Type B pancreatic cell (in vitro differentiated cells): ENCODE results near the gene NR3C1. TPM values are rescaled to one million over a fixed set of nuclear protein-coding genes. Genes with fewer than 3 reads are reported as not detected.

ENCODE experiments used
- DNase-seq: peaks from one replicate; pipeline ENCODE4 v3.0.0; 2021; ENCODE audit warnings: mixed read lengths; ENCODE audit not compliant: unreplicated experiment; ENCODE audit errors: extremely low spot score
- H3K27ac Mint-ChIP-seq: 2 replicates; pipeline ENCODE4 v1.8.0; 2021; ENCODE audit warnings: mild to moderate bottlenecking, mixed read lengths
- H3K27me3 Mint-ChIP-seq: 2 replicates; pipeline ENCODE4 v1.8.0; 2021; ENCODE audit warnings: mixed read lengths
- H3K36me3 Mint-ChIP-seq: 2 replicates; pipeline ENCODE4 v1.8.0; 2021; ENCODE audit warnings: mixed read lengths
- H3K4me1 Mint-ChIP-seq: one replicate; pipeline ENCODE4 v1.8.0; 2021; ENCODE audit warnings: mixed read lengths; ENCODE audit not compliant: unreplicated experiment
- H3K4me3 Mint-ChIP-seq: 2 replicates; pipeline ENCODE4 v1.8.0; 2021; ENCODE audit warnings: mild to moderate bottlenecking, mixed read lengths
- H3K9me3 Mint-ChIP-seq: 2 replicates; pipeline ENCODE4 v1.8.0; 2021; ENCODE audit warnings: mixed read lengths
- CTCF ChIP-seq: fragments of 200-600 bp; sonication (generic); conservative IDR thresholded peaks from 2 replicates; pipeline ENCODE4 v1.5.0; 2021; ENCODE audit warnings: antibody characterized with exemption, mild to moderate bottlenecking
- long read RNA-seq: library from polyadenylated mRNA; unstranded; transcript quantifications from one replicate; pipeline ENCODE4 v2.0.0, GENCODE V29; 2020
- total RNA-seq: library from RNA; stranded (reverse); gene quantifications from 2 replicates; pipeline ENCODE4 v1.2.1, GENCODE V29; 2021; ENCODE audit warnings: low replicate concordance

NR3C1 gene
- total RNA-seq, result 43.0 and 94.0 TPM in 2 replicates
- long read RNA-seq, full-length matches to known transcripts, result 14 of 87 reads
- long read RNA-seq, partial matches to known transcripts, result 64 of 87 reads
- long read RNA-seq, other reads (novel, unspliced or antisense), result 9 of 87 reads

DNA sequence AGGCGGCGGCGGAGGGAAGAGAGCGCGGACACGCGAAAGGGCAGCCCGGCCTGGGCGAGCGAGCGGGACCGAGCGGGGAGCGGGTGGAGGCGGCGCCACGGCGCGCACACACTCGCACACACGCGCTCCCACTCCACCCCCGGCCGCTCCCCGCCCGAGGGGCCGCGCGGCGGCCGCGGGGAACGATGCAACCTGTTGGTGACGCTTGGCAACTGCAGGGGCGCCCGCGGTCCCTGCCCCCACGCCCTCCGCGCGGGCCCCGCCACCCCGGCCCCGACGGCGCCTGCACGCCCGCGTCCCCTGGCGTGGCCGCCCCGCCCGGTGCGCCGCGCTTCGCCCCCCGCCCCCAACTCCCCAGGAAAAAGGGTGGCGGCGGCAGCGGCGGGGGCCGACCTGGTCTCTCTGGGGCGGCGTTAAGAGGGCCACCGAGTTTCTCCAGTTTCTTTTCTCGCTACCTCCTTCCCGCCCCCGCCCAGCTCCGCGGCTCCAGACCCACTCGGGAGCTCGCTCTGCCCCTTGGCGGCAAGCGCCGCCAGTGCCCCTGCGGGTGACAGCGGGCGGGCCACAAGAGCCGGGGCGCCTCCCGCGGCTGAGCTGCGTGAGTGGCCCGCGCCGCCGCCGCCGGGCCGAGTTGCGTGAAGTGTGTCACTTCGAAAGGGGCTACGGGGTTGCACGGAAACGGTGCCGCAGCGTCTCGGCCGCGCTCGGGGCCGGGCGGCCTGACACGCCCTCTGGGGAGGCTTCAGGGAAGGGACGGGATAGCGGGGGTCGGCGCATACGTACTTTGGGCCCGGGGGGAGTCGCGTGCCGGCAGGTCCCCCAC lies at the start of gene NR3C1:
Gene NR3C1, minus strand, starts transcription at position 94 of the 823 bp plus-strand sequence. CDS start 2,847 bp downstream, outside the sequence.
- peaks cover 28% of the 10 kb centered on the region for H3K36me3 Mint-ChIP-seq
- H3K4me1 Mint-ChIP-seq, result peaks cover 30% of the 10 kb centered on the region
- peak within 1 kb of the TSS; percentile 99 for H3K27ac Mint-ChIP-seq
- peak; percentile 73 for TF ChIP-seq CTCF
- H3K27me3 Mint-ChIP-seq, result peaks cover 28% of the 10 kb centered on the region
- H3K9me3 Mint-ChIP-seq, result peaks cover 6% of the 10 kb centered on the region
- H3K4me3 Mint-ChIP-seq, result peak within 1 kb of the TSS; percentile 99
- peak; percentile 83 for DNase-seq

DNA sequence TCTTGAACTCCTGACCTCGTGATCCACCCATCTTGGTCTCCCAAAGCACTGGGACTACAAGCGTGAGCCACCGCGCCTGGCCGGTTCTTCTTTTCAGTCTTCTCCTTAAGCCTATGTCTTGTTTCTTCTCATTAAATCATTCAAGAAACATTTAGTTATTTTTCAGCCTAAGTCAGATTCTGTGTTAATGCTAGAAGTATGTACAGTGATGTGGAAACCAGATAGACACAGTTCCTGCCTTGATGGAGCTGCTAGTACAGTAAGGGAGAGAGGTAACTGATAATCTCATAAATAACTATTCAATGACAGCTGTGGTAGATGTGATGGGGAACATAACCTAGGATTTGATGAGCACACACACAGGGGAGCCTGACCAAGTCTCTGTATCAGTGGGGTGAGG lies 46.3 kb upstream of the NR3C1 start:
- TF ChIP-seq CTCF, result no peak
- no peak overlapping the region for H3K27ac Mint-ChIP-seq
- DNase-seq, result no peak
- peaks cover 5% of the 10 kb centered on the region for H3K9me3 Mint-ChIP-seq
- no peak overlapping the region for H3K4me3 Mint-ChIP-seq
- H3K36me3 Mint-ChIP-seq, result no peaks in the 10 kb centered on the region
- no peaks in the 10 kb centered on the region for H3K27me3 Mint-ChIP-seq
- H3K4me1 Mint-ChIP-seq, result peaks cover 11% of the 10 kb centered on the region

GRCh38 chr5:143448518-143448917 lies 45.0 kb upstream of the NR3C1 start:
- peaks cover 5% of the 10 kb centered on the region for H3K9me3 Mint-ChIP-seq
- no peak overlapping the region for H3K4me3 Mint-ChIP-seq
- no peak for DNase-seq
- no peak for TF ChIP-seq CTCF
- H3K4me1 Mint-ChIP-seq, result peaks cover 11% of the 10 kb centered on the region
- no peak overlapping the region for H3K27ac Mint-ChIP-seq
- no peaks in the 10 kb centered on the region for H3K27me3 Mint-ChIP-seq
- H3K36me3 Mint-ChIP-seq, result no peaks in the 10 kb centered on the region

- Mint-ChIP-seq H3K4me1 (peaks cover 11% of the 10 kb centered on the region), H3K4me3 (no peak overlapping the region), H3K9me3 (peaks cover 5% of the 10 kb centered on the region), H3K27me3 (no peaks in the 10 kb centered on the region), H3K27ac (no peak overlapping the region), H3K36me3 (no peaks in the 10 kb centered on the region)
- DNase-seq, result no peak
- no peak for TF ChIP-seq CTCF
These were observed 44.5 kb upstream of the NR3C1 start for GRCh38 chr5:143447983-143448382.

DNA sequence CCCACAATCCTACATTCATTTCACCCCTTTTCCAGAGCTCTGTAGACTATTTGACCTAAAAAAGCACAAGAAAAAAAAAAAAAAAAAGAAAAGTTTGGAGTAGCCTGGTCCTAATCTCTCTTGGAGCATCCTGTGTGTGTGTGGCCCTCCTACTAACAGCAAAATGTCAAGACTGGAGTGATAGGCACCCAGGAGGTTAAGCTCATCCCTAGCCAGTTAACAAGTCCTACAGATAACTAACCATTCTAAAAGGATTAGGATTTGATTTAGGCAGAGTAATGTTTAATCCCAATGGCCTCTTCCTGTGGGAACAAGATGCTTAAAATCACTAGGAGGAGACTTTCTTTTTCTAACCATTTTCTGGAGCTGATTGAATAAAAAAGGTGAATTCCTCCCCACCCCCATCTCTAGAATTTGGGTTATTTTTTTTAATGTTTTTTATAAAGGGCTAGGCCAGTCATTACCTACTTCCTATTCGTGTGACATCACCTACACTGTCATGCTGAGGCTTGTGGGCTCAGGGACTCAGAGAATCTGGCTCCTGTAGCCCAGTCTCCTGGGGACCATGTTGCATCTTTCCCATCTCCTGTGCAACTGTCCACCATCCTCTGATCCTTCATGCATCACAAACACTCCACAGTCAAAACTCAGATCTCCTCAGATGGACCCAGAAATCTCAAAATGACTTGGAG lies 43.2 kb upstream of the NR3C1 start:
- H3K4me3 Mint-ChIP-seq, result no peak overlapping the region
- H3K9me3 Mint-ChIP-seq, result peaks cover 5% of the 10 kb centered on the region
- TF ChIP-seq CTCF, result no peak
- H3K4me1 Mint-ChIP-seq, result peaks cover 20% of the 10 kb centered on the region
- H3K27me3 Mint-ChIP-seq, result peaks cover 6% of the 10 kb centered on the region
- no peaks in the 10 kb centered on the region for H3K36me3 Mint-ChIP-seq
- H3K27ac Mint-ChIP-seq, result no peak overlapping the region
- DNase-seq, result no peak
